Cardiac septum (tissue), 1 donor: Measurements from ENCODE around the gene CMTM8. TPM values are rescaled to one million over a fixed set of nuclear protein-coding genes. Genes with fewer than 3 reads are reported as not detected.
"Not testable (repeated sequence)": the region's sequence is repeated elsewhere in the genome, so short reads cannot be mapped to it uniquely, and the experiment has no call there.

Experiments
- DNase-seq: peaks from one replicate; pipeline ENCODE4 v3.0.0-alpha.2; 2020; ENCODE audit warnings: low spot score
- intact Hi-C: fragments of 100-400 bp; cut with DNase I; formaldehyde crosslinking; loops from one replicate; pipeline ENCODE4 v1.14.0; 2022
- long read RNA-seq: library from polyadenylated mRNA; unstranded; transcript quantifications from one replicate; pipeline ENCODE4 v2.0.0, GENCODE V29; 2021
- total RNA-seq: library from RNA; stranded (reverse); fragmentation: NEBNext Ultra II Directional; extraction: Animal tissue kit (Norgen Biotek cat#: 25700); gene quantifications from one replicate; pipeline ENCODE4 v1.2.1, GENCODE V29; 2021
- donor health status: DM: no; HTN: no; CAD: no.

CMTM8 gene, protein sequence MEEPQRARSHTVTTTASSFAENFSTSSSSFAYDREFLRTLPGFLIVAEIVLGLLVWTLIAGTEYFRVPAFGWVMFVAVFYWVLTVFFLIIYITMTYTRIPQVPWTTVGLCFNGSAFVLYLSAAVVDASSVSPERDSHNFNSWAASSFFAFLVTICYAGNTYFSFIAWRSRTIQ
- total RNA-seq, result 5.5 TPM
- long read RNA-seq, transcript CMTM8-201 (4 exons, 1,174 nt), result major isoform, 5 of 11 reads
- long read RNA-seq, partial matches to known transcripts, result 0 of 11 reads
- long read RNA-seq, other reads (novel, unspliced or antisense), result 5 of 11 reads

DNA sequence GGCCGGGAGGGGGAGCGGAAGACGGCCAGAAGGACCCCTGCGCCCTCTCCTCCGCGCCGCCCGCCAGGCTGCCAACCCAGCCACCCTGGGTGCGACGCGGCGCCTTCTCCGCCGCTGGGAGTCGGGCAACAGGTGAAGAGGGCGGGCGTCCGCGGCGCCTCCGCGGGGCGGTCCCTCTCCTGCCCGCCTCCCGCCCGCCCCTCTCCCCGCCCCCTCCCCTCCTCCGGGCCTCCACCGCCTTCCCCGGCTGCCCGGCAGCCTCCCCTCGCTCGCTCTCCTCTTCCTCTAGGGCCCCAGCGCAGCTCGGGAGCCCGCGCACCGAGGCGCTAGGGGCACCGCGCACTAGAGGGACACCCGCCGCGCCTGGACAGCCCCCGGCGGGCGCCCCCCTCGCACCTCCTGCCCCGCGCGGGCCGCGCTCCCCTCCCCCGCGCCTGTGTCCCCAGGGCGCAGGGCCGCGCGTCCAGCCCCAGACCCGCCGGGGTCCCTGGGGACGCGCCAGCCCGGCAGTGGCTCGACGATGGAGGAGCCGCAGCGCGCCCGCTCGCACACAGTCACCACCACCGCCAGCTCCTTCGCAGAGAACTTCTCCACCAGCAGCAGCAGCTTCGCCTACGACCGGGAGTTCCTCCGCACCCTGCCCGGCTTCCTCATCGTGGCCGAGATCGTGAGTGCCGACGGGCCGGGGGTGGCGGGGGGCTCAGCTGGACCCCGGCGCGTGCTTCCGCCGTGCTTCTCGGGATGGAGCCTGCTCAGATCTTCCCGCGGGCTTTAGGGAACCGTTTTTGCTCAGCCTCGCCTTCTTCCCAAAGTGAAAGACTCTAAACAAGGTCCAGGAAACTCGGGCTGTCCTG lies at the start of gene CMTM8:
TSS of gene CMTM8 (plus strand) at position 228 of the 854 bp plus-strand sequence. CDS start at position 521, 293 bp downstream.
- intact Hi-C loops, result loop anchor here (2.0 kb wide), 2 partner anchors 38 to 60 kb away; no protein-coding TSS in a partner anchor
- DNase-seq, result peak; percentile 77

DNA sequence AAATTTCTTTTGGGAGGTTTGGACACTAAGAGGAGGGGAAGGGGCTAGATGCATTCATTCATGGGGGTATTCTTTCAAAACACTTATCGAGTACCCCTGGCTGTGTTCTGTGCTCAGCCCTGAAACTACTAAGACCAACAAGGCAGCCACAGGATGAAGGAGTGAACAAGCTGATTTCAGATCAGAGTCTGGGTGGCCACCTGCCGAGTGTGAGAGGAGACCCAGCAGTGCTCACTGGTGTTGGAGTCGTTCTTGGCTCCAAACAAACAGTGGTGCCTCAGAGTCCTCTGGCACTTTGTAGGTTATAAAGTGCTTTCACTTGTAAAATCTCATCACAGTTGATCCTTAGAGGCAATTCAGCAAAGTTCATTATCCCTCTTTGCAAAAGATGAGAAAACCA lies 48.8 kb upstream of the CMTM8 start:
- DNase-seq, result no peak
- intact Hi-C loops, result no loop called here

DNA sequence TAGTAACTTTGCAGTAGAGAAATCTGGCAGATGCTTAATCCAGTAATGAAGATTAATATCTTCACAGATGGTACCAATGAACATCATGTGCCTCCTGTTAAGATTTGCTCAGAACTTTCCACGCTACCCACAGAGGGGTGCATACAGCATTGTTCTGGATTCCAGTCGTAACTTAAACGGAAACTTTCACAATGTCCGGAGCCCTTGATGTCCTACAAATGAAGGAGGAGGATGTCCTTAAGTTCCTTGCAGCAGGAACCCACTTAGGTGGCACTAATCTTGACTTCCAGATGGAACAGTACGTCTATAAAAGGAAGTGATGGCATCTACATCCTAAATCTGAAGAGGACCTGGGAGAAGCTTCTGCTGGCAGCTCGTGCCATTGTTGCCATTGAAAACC lies 47.9 kb upstream of the CMTM8 start:
- intact Hi-C loops, DNase-seq: not testable (repeated sequence)

DNA sequence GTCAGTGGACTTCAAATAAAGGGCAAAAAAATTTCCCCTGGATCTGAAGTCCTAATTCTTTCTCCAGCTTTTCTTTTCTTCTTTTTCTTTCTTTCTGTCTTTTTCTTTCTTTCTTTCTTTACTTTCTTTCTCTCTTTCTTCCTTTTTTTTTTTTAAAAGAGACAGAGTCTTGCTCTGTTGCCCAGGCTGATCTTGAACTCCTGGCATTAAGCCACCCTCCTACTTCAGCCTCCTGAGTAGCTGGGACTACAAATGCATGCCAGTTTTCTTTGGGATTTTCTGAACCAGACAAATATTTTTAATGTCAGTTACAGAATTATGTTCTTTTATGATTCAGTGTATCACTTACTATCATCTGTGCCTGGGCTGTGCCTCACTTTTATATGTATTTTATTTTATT lies 45.4 kb upstream of the CMTM8 start:
- no peak for DNase-seq
- intact Hi-C loops, result no loop called here

DNA sequence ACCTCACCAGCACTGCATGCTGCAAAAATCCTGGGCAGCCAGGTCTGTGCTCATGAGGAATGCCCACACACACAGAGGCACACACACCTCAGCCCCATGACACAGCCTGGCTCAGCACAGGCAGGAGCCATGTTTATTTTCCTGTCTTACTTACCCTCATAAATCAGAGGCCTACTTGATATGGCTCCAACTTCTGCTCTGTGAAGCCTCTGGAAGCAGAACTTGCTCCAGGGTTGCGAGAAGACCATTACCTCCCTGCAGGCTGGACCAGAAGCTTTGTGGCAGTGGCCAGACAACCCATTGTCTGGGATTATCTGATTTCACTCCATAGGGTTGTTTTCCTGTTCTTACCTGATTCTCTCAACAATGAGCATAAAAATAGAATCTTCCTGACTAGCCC lies 43.8 kb upstream of the CMTM8 start:
- intact Hi-C loops, result no loop called here
- no peak for DNase-seq

DNA sequence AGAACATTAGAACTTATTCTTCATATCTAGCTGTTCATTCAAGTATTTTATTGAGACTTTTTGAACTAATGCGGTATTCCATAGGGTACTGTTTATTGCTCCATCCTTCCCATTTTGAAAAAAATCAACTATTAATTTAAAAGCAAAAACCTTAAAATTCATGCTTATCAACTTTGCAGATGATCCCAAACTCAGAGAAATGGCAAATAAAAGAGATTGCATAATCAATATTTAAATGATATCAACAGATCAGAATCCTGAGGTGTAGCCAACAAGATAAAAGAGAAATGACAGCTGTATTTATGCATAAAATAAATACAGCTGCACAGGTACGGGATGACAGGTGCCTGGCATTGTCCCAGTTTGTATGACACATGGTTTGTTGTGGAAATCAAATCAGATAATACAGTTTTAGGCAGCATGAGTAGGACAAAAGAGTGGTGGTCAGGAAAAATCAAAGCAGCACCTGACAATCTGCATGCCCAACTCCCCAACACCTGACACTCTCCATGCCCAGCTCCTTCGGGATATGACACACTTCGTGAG lies 42.4 kb upstream of the CMTM8 start:
- no peak for DNase-seq
- intact Hi-C loops, result no loop called here

DNA sequence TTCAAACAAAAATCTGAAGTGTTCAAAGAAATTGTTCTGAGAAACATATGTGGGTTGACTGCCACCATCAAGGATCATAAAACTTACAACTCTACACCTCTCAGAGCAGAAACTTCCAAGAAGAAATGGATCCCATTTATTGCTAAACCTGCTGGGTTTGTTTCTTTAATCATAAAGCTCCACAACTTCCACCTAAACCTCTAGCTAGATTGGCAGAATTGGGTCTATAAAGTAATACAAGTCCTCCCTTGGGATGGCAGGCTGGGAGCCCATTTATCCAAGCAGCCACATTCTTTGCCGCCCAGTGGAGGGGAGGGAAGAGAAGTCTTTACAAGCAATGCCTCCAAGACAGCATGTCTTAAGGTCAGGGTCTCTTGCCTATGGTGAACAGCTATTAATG lies 40.5 kb upstream of the CMTM8 start:
- intact Hi-C loops, result no loop called here
- no peak for DNase-seq

DNA sequence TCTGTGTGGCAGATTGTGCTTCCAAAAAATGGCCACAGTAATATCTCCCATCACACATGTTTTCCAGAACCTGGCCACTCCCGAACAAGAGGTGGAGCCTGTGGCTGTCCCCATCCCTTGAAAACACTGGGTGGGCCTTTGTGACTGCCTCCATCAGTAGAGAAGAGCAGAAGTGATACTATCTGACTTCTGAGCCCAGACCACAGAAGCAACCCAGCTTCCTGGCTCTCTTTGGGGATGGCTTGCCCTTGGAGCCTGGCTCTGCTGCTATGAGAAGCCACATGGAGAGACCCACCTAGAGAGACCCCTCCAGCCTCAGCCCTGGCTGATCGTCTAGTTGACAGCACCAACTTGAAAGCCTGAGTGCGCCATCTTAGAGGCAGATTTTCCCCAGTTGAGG lies 39.8 kb upstream of the CMTM8 start:
- intact Hi-C loops, result no loop called here
- DNase-seq, result no peak

DNA sequence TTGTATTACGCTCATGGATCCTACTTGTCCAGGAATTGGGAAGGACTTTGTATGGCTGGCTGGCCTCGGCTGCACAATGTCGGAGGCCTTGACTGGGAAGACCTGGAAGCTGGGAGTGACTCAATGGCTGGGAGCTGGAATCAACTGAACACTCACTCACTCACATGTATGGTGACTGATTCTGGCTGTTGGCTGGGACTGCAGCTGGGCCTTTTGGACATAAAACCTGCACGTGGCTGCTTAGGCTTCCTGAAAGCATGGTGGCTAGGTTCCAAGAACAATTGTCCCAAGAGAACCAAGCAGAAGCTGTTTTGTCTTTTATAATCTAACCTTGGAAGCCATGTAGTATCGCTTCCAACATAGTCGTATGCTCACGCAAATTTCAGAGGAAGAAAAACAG lies 38.0 kb upstream of the CMTM8 start:
- intact Hi-C loops, result loop anchor here (2.0 kb wide), 1 partner anchor 38 kb away; the partner anchor contains the start of gene CMTM8
- peak; percentile 79 for DNase-seq

DNA sequence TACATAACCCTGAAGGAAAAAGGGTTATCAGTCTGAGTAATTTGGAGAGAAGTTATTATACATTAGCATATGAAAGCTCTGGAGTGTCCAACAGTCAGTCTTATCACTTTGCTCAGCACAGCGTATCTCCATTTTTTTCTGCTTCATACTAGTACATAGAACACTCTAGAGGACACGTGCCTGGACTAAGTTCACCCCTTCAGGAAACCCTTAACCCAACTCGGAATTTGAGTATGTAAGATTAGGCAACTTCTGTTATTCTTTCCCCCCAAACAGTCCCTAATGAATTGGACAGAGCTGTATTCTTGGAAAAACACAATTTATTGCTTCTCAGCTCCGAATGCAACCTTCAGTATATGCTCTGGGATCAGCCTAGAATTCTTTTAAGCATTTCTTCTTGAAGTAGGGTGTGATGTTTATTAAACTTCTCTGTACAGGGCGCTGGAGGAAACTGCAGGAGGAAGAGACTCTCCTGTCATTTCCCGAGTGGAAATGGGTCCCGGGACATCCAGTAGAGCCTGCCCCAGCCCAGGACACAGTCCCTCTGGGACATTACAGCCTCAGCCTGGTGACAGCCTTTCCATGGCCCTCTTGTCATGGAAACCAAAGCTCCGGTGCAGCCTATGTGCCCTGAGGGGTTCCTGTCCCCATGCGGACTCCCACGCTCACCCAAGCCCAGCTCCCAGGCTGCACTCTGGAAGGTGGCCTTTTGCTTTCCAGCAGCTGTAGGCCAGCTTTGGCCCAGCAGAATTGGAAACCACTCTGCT lies 37.3 kb upstream of the CMTM8 start:
- DNase-seq, result no peak
- intact Hi-C loops, result loop anchor here (2.0 kb wide), 1 partner anchor 38 kb away; the partner anchor contains the start of gene CMTM8

DNA sequence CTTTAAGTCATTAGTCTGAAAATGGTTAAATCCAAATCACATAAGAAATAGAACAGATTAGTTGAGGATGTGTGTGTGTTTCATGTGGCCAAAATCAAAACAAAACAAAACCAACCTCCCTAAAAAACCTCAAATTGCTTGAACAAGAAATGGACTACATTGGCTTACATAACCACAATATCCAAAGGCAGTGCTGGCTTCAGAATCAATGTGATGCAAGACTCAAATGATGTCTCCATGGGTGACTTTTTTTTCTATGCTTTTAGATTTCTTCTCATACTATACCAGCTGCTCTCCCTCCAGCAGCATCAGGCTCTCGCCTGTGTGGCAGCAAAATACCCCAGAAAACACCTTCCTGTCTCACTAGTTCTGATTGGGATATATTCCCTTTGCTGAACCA lies 36.0 kb upstream of the CMTM8 start:
- intact Hi-C loops, result no loop called here
- DNase-seq, result no peak

DNA sequence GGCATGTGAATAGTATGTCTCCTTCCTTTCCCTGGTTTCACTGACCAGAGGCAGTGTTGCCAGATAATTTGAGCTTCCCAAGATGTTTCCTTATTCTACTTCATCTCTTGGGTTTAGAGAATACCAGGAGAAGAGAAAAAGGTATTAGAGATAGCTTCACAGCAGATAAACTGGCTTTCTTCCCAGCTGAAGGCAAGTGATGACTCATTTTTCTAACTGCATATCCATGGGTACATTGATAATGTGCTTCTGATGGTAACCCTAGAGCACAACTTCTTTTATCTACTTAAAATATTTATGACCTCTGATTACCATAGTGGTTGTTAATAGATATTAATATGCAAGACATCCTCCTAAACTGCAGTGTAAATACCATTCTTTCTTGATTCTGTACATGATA lies 34.6 kb upstream of the CMTM8 start:
- intact Hi-C loops, result no loop called here
- DNase-seq, result no peak

DNA sequence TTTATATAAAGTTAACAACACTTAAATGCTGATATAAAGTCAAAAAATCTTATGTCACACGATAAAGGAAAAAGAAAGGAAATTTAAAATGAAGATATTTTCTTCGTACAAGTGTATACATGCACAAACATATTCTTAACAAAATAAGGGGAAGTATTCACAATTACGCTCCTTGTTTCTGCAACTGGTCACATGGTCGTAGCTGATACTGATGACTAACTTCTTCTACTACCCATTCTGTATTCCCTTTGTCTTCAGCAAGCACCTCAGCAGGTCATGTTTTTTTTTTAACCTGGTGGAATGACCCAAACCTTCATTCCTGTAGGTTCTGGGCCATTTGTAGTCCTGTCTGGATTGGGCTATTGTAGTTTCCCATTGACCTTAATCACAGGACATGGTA lies 30.0 kb upstream of the CMTM8 start:
- intact Hi-C loops, result no loop called here
- DNase-seq, result no peak

DNA sequence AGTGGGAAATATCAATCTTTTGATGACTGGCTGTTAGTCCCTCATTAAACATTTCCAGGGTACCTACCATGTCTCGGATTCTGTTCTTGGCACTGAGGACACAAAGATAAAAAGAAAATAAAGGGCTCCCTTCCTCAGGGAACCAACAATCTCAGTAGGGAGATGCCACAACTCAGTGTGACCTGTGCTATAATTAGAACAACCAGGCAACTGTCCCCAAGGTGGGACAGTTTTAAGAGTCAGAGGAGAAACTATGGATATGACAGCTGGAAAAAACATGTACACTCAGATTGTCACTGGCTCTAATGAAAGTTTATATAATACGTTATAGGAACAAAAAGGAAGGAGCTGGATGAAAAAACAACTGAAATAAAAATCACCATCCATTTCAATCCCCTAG lies 23.3 kb upstream of the CMTM8 start:
- intact Hi-C loops, result no loop called here
- DNase-seq, result no peak

DNA sequence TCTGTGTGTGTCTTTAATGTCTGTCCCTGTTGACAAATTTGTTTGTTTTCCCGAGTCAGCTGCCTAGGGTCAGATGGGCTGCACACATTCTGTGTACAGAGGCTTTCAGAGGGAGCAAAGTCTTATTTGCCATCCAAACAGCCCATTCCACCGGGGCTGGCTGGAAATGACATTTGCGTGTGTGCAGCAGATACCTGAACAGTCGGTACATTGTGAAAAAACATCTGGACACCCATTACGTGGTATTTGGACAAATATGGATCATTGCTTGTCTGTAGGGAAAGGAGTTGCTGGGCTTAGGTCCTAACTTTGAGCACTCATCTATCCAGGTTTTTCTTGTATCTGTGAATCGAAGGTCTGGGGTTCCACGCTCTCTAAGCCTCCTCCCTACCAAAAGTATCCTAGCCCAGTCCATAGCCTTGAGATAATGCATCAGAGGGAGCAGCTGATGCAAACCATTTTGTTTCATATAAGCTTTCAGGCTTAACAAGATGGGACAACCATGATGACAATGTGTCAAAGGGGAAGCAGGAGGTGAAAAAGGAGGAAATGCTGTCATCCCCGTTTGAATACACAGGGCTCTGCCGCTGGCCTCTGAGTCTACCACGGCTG lies 22.2 kb upstream of the CMTM8 start:
- DNase-seq, result no peak
- intact Hi-C loops, result no loop called here

DNA sequence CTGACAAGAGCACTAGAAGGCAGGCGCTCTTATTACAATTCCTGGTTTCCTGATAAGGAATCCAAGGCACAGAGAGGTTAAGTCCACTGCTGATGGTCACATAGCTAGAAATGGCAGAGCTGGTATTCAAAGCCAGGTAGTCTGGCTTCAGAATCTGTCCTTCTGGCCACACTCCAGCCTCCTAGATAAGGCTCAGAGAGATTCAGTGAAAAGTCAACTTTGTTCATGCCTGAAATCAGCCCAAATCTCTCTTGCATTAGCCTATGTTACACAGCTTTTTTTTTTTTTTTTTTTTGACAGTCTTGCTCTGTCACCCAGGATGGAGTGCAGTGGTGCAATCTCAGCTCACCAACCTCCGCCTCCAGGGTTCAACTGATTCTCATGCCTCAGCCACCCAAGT lies 21.1 kb upstream of the CMTM8 start:
- DNase-seq, result no peak
- intact Hi-C loops, result no loop called here

DNA sequence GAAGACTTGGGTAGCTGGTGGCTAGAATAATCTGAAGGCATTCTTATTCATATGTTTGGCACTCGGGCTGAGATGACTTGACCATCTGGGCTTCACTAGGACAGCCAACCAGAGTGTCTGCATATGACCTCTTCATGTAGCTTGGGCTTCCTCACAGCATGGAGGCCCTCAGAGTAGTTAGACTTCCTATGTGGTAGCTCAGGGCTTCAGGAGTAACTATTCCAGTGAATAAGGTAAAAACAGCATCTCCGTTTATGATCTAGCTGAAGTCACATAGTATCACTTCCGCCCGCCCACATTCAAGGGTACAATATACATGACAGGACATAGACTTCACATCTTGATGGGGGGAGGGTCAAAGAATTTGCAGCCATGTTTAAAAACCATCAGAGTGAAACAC lies 18.9 kb upstream of the CMTM8 start:
- no peak for DNase-seq

DNA sequence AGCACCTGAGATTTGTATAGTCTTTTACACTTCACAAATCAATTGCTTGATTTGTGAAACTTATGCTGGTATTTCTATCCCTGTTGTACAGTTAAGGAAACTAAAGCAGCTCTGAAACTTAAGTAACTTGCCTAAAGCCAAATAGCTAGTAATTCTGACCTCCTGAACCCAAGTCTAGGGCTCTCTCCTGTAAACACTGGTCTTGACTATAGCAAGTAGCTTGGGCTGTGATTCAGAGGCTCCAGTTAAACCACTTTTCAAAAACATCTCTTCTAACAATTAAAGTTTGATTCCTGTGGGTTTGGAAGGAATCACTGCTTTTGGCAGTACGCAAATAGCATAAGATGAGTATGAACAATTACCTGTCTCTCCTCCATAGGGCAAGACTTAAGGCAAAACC lies 18.5 kb upstream of the CMTM8 start:
- no peak for DNase-seq
- intact Hi-C loops, result no loop called here

More for the DNA sequence above, 18.9 kb upstream of the CMTM8 start:
- intact Hi-C loops, result no loop called here

DNA sequence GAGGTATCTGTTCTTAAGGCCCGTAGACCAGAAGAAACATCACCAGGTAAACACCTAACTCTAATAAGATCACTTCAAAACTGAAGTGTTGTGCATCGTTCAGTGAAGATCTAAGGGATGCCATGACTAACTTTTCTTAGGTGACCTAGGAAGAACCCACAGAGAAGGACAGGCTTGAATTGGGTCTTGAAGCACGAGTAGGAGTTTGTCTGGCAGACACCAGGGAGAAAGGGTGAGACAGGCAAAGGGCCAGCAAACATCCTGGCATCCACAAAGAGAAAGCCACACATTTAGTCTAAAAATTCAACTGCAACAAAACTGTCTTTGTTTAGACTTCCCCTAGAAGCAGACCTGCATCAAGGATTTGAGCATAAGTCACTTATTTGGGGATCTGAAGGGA lies 15.5 kb upstream of the CMTM8 start:
- intact Hi-C loops, result no loop called here
- no peak for DNase-seq
